Stimulated activated CD8-positive, alpha-beta memory T cell treated with anti-CD3 and anti-CD28 coated beads, Interleukin-4, amount 100 ng/mL, for 1 hour (primary cell): ENCODE data around the gene AMFR.

Experiments used
- DNase-seq, 2 donors: peaks; one replicate each; pipeline ENCODE4 v3.0.0-alpha.2; 2020; ENCODE audit warnings: low read depth in 2 of 2, low spot score in 1 of 2

AMFR gene

DNA sequence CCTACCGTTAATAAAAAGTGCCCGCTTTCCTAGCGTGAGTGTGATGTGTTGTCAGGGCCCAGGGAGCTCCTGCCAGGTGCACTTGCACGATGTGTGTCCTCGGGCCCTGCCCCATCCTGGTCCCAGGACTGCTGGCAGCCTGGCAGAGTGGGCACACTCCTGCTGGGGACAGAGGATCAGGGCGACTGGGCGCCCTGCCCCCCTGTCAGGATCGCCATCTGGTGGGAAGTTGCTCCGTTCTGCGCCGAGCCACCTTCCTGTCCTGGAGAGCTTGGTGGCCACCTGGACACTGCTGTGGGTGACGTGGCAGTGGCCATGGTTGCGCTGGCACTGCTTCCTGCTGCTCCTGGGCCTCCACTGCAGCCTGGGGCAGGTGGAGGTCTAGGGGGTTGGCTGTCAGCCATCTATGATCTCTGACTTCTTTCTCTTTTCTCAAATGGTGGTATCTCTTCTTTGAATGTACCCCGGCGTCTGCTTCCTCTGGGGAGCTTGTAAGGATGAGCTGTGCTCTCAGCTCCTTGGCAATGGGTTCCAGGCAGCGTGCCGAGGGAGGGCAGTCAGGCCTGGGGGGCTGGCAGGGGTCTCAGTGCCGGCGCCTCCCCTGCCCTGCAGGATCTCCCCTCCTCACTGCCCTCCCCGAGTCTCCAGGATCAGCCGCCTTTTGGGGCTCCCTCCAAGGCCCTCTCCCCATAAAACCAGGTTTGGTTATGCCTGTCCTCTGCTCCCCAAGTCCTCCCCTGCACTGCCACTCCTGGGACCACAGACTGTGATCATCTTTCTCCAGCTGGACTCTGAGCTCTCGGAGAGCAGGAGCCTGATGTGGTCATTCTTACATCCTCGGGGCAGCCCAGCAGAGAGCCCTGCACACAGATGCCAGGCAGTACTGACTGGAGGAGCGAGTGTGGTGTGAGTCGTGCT lies 76.9 kb downstream of the AMFR start:
- no peak for DNase-seq

DNA sequence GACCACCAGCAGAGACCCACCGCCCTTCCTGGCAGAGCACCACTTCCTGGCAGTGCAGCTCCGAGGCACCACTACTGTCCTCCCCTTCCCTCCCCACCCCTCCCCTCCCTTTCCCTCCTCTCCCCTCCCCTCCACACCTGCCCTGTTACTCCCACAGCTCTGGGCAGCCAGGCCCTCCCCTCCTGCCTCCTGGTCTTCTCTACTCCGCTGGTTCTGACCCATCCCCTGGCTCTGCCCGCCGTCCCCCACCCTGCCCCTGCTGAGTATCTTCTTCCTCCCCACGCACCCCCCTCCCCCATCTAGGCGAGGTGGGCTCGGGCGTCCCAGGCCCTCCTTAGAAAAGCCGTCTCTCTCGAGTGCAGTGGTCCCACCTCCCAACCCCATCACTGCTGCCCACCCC lies 77.7 kb downstream of the AMFR start:
- DNase-seq: no peak

DNA sequence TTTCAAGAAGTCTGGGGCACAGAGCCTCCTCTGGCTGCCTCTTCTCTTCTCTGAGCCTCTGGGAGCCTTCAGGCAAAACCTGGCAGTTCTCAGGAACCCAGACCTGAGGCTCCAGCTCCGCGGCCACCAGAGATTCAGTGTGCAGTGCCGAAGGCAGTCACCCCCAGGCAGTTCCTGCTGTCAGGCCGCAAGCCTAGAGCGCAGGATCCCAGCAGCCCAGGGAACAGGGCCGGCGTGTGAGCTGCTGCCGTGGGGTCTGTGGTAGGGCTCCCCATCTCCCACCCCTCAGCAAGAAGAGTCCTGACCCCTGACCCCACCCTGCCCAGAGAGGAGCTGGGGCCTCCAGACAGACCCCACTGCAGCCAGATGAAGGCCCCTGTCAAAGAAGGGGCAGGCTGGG lies 78.2 kb downstream of the AMFR start:
- DNase-seq: no peak

DNA sequence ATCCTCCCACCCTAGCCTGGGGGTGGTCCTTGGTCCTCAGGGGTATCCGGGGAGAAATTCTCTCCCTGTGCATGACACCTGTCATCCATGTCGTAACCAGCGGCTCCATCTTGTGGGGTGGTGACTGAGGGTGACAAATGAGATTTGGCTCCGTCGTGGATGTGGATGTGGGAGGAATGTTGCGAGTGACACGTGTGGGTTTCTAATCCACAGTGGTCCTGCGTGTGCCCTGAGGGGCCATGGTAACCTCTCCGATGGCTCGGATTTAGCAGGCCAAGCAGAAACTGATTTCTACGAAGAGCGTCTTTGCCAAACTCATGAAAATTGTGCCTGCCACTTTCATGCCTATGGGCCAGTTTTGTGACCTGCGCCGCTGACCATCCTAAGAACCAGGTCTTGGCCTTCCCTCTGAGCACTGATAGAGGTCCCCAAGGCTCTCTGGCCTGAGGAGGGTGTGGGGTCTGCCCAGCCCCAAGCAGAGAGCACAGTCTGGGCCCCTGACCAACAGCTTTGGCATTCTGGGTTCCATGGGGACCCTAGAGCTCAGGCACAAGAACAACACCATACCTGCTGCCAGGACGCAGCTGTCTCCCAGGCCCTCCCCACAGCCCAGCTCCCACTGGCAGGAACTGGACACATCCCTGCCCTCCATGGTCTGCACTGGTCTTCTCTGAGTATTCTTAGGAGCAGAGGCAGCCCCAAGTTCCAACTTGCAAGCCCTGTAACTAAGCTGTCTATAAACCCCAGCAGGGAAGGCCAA lies 79.0 kb downstream of the AMFR start:
- no peak for DNase-seq

DNA sequence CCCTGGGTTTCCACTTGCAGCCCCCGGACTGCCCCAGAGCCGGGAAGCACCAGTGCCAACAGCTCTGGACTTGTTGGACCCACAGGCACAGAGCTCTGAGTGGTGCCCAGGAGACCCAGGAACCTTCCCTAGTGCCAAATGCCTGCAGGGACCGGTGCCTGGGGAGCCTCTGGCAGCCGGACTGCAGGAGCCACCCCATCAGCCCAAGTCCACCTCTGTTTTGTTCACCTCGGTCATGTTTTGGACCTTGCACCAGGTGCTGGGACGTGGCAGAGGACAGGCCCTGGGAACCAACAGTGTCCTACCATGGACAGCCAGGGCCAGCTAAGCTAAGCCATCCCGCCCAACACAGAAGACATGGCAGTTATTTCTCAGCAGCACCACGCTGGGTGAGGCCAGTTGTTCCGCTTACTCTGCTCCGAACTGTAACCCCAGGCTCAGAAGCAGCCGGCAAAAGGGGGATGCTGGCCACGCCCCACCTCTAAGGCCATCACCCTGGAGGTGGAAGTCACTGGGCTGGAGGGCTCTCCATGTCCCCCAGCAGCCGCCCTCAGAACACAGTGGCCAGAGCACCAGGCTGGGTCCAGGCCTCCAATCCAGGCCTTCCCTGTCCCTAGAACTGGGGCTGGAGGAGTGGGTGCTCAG lies 79.8 kb downstream of the AMFR start:
- DNase-seq: no peak

DNA sequence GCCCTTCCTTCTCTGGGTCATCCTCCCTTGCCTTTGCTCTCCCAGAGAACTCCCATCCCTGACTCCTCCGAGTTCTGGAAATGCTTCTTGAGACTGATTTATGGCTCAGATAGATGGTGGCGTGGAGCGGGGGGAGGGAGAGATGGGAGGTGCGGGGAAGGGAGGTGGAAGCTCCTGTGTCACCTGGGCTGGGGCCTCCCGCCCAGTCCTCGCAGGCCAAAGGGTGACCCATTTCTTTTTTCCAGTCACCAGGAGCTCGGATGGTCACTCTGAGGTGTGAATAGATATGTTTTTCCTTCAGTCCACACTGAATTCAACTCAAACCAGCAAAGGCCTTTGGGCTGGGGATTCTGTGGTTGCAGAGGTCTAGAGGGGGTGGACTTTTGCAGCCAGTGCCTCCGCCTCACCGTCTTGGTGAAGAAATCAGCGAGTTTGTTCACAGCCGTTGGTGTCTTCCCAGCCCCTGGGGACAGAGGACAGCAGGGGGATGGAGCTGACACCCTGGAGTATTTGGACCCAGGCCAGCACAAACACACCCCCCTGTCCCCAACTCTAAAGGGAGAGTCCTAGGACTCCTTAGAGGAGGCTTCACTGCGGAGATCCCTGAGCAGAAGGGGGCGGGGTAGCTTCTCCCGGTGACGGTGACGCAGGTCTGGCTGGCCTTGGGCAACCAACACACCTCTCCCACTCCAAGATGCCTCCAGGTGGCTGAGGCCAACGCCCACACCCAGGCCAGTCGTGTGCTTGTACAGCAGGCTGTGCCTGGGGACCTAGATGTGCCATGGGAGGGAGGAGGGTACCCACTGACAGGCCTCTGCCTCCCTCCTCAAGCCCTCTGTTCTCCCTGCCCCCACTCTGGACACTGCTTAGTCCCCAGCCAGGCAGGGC lies 80.6 kb downstream of the AMFR start:
- no peak for DNase-seq

DNA sequence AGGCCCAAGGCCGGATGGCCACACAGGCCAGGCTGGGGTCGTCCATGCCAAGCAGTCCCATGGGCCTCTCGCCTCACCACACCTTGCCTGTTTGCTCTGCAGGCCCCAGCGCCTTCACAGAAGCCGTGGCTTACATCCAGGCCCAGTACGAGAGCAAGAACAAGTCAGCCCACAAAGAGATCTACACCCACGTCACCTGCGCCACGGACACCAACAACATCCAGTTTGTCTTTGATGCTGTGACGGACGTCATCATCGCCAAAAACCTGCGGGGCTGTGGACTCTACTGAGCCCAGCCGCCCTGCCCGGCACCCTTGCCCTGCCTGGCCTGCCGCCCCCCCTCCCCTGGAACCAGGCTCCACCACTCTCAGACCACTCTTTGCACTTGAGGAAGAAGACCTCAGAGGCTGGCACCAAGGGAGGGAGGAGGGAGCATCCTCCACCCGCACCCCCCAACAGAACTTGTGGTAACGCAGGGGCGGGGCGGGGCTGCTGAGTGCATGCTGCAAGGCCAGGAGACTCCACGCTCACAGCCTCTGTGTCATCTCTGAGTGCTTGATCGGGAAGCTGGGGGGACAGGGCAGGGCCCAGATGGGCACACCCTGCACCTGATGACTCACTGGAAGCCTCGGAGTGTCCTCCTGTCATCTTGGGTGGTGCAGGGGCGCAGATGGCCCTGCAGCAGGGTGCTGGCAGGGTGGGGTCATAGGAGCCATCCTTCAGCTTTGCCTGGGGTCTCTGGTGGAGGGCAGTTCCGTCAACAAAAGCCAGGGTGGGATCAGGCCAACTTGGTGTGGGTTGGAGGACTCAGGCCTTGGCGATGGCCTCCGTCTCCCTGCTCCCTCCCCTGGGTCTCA lies 81.5 kb downstream of the AMFR start:
- no peak for DNase-seq

DNA sequence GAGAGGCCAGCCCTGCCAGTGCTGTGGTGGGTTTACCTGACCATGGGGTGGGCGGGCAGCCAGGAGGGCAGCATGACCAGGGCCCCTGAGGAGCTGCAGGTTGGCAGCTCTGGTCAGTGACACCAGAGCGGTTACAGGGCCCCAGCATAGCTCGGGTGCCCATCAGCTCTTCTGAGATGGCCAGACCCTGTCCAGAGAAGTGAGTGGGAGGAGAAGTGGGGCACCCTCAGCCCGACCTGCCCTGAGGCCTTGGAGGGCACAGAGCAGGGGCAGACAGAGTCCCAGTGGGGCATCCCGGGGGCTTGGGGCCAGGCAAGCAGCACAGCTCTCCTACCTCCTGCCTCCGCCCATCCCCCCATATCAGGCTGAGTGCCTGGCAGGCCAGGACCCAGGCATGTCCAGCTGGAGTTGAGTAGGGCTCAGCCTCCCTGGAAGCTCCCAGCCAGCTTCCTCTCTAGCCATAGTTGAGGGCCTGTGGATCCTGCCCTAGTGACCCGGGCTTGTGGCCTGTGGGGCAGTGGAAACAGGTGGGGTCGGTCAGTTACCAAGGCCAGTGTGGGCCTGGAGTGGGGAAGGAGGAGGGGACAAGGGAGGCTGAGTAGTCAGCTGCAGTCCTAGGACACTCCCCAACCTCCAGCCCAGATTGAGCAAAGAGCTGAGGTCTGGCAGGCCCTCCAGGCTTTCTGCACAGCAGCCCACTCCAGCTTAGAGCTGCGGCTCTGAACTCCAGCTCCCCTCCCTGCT lies 83.5 kb downstream of the AMFR start:
- no peak for DNase-seq

DNA sequence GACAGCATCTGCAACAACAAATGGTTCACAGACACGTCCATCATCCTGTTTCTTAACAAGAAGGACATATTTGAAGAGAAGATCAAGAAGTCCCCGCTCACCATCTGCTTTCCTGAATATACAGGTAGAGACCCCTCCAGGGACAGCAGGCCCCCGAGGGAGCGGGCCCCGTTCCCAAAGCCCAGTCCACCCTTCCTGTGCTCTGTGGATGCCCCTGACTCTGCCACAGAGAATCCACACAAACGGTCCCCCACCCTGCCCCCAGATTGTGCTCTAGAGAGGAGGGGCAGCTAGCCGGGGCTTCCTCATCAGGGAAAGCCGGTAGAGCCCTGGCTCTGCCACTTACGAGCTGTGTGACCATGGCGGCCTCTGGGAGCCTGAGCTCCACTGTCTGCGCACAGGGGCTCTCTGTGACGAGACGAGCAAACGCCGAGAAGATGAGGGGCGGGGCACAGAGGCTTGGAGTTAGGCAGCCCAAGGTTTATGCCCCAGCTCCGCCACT lies 84.4 kb downstream of the AMFR start:
- DNase-seq: no peak

DNA sequence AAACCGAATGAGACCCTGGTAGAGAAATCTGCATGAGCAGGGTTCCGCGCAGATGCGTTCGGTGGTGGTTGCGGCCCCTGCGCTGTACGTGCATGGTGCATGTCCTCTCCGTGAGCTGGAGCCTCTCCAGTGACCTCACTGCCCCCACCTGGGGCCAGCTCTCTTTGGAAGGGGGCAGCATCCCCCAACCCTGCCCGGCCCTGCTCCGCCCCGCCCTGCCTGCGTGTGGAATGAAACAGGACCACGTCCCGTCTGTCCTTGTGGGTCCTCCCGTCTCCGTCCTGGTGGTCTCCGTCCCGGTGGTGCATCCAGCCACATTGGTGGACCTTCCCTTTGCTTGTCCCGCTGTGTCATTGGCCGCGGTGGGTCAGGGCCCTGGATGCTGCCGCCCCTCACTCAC lies 84.9 kb downstream of the AMFR start:
- no peak for DNase-seq

DNA sequence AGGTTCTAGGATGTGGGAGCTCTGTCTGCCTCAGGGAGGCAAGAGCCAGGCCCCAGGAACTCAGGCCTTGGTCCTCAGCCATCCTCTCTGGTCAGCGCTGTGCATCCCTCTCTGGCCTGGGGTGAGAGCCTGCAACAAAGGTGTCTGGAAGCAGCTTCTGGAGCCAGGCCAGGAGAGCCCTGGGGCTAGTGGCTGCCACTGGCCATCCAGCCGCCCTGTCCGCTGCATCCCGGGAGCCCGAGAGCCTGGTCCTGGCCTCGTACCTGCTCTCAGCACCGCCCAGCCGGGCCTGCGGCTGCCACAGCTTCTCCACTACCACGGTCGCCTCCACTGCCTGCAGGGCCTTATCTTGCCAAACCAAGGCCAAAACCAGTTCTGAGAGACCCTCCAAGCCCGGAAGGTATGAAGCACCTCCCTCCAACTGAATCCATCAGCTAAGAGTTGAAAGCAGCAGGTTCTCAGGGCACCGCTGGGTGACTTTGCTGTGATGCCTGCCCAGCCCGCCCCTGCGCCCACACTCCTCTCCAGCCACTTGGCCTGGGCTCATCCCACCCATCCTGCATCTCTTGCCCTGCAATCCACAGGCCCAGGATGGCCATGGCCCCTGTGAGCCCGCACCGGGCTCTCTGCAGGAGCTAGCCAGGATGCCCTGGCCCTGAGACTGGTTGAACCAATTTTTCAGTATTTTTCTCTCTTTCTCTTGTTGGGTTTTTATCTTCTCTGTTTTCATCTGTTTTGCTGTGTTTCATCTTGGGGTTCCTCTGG lies 85.7 kb downstream of the AMFR start:
- no peak for DNase-seq

DNA sequence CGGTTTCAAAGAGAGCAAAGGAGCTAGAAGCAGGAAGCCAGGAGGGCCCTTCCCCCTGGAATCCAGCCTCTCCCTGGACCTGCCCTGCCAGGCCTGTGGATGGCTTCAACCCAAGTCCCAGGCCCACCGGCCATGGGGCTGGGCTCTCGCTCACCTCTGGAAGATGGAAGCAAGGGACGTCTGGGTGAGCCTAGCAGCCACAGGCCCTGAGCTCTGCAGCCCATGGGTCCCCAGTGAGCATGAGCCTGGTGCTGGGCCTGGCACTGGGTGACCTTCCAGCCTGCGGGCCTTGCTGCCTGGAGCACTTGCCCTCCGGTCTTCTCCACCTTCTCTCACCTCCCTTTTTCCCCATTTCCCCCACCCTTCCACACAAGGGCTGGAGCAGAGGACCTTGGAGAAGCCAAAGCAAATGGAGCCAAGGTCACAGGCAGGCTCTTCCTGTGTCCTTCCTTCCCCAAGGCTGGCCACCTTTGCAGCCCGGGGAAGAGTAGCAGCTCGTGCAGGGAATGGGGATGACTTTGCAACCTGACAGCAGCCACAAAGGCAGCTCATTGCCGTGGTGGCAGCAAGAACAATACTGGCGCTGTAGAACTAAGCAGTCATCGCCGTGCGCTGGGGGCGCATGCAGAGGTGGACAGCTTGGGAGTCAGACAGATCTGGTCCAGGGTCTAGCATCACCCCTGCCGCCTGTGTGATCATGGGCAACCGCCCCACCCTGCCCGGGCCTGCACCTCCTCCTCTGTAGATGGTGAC lies 86.6 kb downstream of the AMFR start:
- no peak for DNase-seq

DNA sequence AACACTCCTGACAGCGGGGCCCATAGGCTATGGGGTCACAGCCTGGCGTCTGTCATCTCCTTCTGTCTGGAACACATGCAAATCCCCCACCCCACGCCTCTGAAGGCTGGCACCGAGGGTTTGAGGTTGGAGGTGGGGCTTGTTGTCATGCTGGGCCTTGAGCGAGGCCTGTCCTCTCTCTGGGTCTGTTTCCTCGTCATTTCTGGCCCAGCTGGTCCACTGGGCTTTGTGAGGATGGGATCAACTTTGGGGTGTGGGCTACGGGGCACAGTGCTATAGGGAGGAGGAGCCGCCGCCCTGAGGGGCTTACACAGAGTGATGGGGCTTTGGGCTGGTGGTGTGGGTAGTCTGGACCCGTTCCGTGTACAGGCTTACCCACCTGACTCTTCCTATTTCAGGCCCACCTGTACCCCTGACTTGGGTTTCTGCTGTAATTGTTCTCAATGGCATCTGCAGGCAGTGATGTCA lies 87.5 kb downstream of the AMFR start:
- no peak for DNase-seq

DNA sequence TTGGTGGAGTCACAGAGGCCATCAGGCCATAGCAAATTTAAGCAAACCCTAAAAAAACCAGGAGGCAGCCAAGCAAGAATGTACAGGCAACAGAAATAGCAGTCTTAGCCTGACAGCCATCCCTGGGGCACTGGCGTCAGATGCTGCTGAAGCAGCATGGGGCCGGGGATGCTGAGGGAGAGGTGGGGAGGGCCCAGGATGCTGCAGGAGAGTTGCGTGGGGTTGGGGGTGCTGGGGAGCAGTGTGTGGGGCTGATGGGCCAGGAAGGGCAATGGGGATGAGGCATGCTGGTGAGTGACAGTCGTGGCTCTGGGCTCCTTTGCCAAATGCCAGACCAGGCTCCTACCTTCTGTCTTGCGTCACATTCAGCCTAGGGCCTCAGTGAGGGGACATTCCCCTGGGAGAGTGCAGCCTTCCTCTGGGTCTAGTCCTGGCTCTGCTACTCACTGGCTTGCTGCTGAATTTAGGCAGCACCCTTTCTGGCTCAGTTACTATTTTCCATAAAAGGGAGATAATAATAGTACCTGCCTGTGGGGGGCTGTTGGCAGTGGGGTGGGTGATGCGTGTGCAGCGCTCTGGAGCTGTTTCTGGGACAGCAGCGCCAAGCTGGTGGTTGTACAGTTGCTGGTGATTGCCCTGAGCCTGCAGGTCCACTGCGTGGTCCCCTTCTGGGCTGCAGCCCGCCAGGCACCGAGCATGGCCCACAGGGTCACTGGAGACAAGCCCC lies 88.1 kb downstream of the AMFR start:
- no peak for DNase-seq

DNA sequence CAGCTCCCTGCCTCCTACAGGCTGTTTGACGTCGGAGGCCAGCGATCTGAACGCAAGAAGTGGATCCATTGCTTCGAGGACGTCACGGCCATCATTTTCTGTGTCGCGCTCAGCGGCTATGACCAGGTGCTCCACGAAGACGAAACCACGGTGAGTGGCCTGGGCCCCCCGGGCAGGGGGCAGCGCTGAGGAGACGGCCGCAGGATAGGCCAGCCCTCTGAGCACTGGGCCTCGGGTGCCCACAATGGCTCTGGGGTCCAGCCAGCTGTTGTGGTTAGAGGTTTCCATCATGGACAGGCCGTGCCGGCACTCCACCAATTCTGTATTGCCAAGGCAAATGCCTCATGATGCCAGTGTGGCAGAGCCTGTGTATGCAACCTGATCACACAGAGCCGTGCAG lies 88.6 kb downstream of the AMFR start:
- DNase-seq: no peak

DNA sequence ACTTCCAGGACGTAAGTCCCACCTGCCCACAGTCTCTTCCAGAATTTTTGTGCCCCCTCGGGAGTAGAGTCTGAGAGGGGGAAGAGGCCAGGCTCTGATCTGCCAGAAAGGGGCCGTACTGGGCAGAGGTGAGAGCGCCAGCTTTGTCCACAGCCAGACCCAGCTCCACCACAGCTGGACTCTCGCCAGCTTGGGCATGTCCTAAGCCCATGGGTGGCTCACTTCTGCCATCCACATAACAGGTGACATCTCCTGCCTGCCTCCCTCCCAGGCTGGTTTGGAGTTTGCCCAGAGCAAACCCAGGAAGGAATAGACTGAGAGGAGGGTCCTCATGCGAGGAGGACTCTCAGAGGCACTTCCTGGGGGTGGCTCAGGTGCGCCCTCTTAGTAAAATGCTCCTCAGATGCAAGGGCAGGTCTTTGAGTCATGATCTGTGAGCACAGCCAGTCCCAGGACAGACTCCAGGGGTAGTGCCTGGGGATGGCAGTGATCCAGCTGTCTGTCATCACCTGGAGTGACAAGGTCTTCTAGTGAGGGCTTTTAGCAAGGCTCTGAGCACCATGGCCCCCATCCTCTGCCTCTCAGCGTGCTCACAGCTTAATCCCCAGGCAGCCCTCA lies 89.2 kb downstream of the AMFR start:
- DNase-seq: no peak
